GM12864 (cell line): ENCODE measurements around the gene ANGEL1.

Source experiments
- DNase-seq: peaks from one replicate; pipeline ENCODE4 v3.0.0-alpha.2; 2011; ENCODE audit warnings: low read depth
- H3K4me3 ChIP-seq: 2 replicates; pipeline ENCODE4 v1.5.1; 2011; ENCODE audit warnings: mild to moderate bottlenecking, low read depth, low read length, control low read depth
- TF ChIP-seq, protein P1 (sequence below): IDR thresholded peaks from 2 replicates; pipeline ENCODE4 v1.5.1; 2011; ENCODE audit warnings: low read depth, mild to moderate bottlenecking, moderate library complexity, low read length, control low read depth, inconsistent platforms; ENCODE audit errors: missing control alignments

Gene ANGEL1

DNA sequence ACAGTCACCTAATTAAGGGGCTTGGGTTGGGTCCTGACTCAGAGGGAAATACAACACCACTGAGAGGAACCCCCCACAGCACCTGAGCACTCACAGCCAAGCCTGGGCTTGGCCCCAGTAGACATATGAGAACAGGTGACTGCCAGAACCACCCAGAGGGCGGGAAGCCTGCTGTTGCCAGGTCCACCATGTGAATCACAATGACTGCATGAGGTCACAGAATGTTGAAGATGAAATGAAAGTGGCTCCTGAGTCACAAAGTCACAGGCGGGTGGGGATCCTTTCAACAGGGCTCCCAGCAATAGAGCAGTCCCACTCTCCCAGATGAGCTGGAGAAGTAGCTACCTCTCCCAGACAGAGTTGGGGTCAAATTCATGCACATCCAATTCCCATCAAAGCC, 13.4 kb upstream of the ANGEL1 start, which contains the start of gene LRRC74A:
Gene LRRC74A (plus strand): TSS at position 287 of the 400 bp plus-strand sequence. CDS start 290 bp downstream, outside the sequence.
- TF ChIP-seq, protein P1, sequence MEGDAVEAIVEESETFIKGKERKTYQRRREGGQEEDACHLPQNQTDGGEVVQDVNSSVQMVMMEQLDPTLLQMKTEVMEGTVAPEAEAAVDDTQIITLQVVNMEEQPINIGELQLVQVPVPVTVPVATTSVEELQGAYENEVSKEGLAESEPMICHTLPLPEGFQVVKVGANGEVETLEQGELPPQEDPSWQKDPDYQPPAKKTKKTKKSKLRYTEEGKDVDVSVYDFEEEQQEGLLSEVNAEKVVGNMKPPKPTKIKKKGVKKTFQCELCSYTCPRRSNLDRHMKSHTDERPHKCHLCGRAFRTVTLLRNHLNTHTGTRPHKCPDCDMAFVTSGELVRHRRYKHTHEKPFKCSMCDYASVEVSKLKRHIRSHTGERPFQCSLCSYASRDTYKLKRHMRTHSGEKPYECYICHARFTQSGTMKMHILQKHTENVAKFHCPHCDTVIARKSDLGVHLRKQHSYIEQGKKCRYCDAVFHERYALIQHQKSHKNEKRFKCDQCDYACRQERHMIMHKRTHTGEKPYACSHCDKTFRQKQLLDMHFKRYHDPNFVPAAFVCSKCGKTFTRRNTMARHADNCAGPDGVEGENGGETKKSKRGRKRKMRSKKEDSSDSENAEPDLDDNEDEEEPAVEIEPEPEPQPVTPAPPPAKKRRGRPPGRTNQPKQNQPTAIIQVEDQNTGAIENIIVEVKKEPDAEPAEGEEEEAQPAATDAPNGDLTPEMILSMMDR: no peak
- no peak for DNase-seq
- H3K4me3 ChIP-seq: no peak within 1 kb of the TSS

DNA sequence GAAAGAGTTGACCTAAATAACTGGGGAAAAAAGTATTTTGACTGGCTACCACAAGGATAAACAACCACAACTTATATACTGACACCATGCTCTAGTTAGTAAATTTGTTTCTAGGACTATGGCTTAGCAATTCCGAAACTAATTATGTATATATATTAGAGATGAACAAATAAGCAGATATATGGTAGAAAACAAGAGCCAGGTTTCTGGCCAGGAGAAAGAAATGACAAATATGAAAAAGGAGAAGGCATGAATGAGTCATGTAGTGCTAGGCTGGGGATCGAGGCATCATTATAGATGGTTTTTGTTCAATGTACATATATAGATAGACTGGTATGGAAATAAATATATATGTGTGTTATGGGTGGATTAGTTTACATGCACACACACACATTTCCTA, 8.0 kb upstream of the ANGEL1 start:
- TF ChIP-seq, protein P1: no peak
- DNase-seq: no peak
- no peak overlapping the region for H3K4me3 ChIP-seq

- TF ChIP-seq, protein P1: no peak
- no peak for DNase-seq
- no peak overlapping the region for H3K4me3 ChIP-seq
These were observed 2.3 kb upstream of the ANGEL1 start for GRCh38 chr14:76814726-76815645.

GRCh38 chr14:76812093-76812421, 625 bp downstream of the ANGEL1 start:
- no peak for DNase-seq

DNA sequence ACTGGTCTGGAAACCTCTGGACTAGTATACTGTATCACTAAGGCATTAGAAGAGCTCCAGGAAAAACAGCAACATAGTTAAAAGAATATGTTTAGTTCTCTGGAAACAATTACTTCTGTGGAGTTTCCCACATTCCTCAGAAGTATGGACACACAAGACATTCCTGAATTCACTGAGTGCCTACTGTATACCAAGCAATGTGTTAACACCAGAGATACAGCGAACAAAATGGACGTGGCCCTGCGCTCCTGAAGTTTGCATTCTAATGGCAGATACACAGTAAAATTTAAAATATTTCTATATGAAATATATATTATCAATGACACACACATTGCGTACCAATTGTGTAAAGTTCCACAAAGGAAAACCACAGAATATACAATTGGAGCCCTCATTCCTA, 1.1 kb downstream of the ANGEL1 start:
- DNase-seq: no peak
- peak overlapping the region; percentile 85 for H3K4me3 ChIP-seq
- TF ChIP-seq, protein P1: no peak

More at GRCh38 chr14:76812093-76812421, 625 bp downstream of the ANGEL1 start:
- TF ChIP-seq, protein P1: no peak
- peak overlapping the region; percentile 85 for H3K4me3 ChIP-seq

DNA sequence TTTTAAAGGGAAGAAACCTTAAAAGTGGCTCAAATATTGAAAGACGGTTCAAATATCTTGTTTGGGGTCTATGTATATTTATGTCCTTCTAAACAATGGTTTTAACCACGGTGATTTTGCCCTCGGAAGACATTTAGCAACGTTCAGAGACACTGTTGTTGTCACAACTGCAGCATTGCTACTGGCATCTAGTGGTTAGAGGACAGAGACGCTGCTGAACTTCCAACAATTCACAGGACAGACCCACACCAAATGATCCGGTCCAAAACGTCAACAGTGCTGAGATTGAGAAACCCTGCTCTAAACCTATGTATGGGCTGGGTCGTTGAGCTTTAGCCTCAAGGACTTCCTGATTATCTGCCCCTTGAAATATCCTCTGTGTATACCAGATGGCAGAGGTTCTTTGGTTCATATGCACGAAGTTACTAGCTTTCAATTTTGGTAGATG, 1.7 kb downstream of the ANGEL1 start:
- H3K4me3 ChIP-seq: peak overlapping the region; percentile 36
- peak; percentile 15 for DNase-seq
- TF ChIP-seq, protein P1: peak; percentile 64
